SK-N-SH (cell line): ENCODE measurements around the gene ALDOB. TPM values are rescaled to one million over a fixed set of nuclear protein-coding genes. Genes with fewer than 3 reads are reported as not detected.

Source experiments
- CTCF ChIA-PET: fragments of 300-600, 350-600 bp; formaldehyde crosslinking; extraction: SDS; loops from one replicate; lab custom pipeline; 2021; lab: Yijun Ruan, JAX
- POLR2A ChIA-PET: fragments of 350-600 bp; sonication (Branson Sonifier 250); formaldehyde crosslinking; extraction: SDS; loops from one replicate; lab custom pipeline; 2020; ENCODE audit warnings: antibody characterized with exemption, inconsistent platforms; lab: Yijun Ruan, JAX
- DNase-seq: peaks from one replicate; pipeline ENCODE4 v3.0.0; 2012
- H2AFZ ChIP-seq: fragments of 200-600 bp; sonication (generic); 2 replicates; pipeline ENCODE4 v1.8.1; 2016; ENCODE audit warnings: antibody characterized with exemption, mild to moderate bottlenecking, low read depth
- H3F3A ChIP-seq: fragments of 200-600 bp; sonication (generic); replicated peaks from 2 replicates; pipeline ENCODE3; 2016; ENCODE audit warnings: antibody characterized with exemption, mild to moderate bottlenecking; ENCODE audit not compliant: insufficient read depth
- H3K27ac ChIP-seq, 2 experiments: fragments of 200-500 bp in 1 of 2; fragments of 200-600 bp in 1 of 2; sonication (Bioruptor generic) in 1 of 2; sonication (generic), shearing (Covaris generic) in 1 of 2; 2 replicates each; pipeline versions ENCODE4 v1.5.1 to v1.6.1; 2014 to 2016; ENCODE audit warnings: low read depth in 2 of 2, inconsistent platforms in 1 of 2, low read length in 1 of 2, mild to moderate bottlenecking in 1 of 2, mixed read lengths in 1 of 2
- H3K27me3 ChIP-seq: fragments of 200-600 bp; sonication (generic), shearing (Covaris generic); 2 replicates; pipeline ENCODE4 v1.6.1; 2016; ENCODE audit warnings: mixed run types; ENCODE audit not compliant: insufficient read depth
- H3K36me3 ChIP-seq, 2 experiments: fragments of 200-500 bp in 1 of 2; fragments of 200-600 bp in 1 of 2; sonication (Bioruptor generic) in 1 of 2; sonication (generic) in 1 of 2; replicated peaks in 1 of 2; 2 replicates each; pipeline versions ENCODE3 to v1.5.1; 2014 to 2016; ENCODE audit warnings: low read length in 1 of 2, mild to moderate bottlenecking in 1 of 2; ENCODE audit not compliant: insufficient read depth in 2 of 2, control insufficient read depth in 1 of 2
- H3K4me1 ChIP-seq, 2 experiments: fragments of 200-500 bp in 1 of 2; fragments of 200-600 bp in 1 of 2; sonication (Bioruptor generic) in 1 of 2; sonication (generic), shearing (Covaris generic) in 1 of 2; 2 replicates each; pipeline versions ENCODE4 v1.5.1 to v1.6.1; 2014 to 2016; ENCODE audit warnings: low read depth in 1 of 2, low read length in 1 of 2, mixed run types in 1 of 2; ENCODE audit not compliant: insufficient read depth in 2 of 2, control insufficient read depth in 1 of 2
- H3K4me2 ChIP-seq: fragments of 200-600 bp; sonication (generic), shearing (Covaris generic); 2 replicates; pipeline ENCODE4 v1.6.1; 2017; ENCODE audit warnings: mixed run types
- H3K4me3 ChIP-seq, 2 experiments: fragments of 200-500 bp in 1 of 2; fragments of 200-600 bp in 1 of 2; sonication (Bioruptor generic) in 1 of 2; sonication (generic), shearing (Covaris generic) in 1 of 2; 2 replicates each; pipeline versions ENCODE4 v1.5.1 to v1.8.1; 2014 to 2016; ENCODE audit warnings: low read depth in 2 of 2, inconsistent platforms in 1 of 2, low read length in 1 of 2, mild to moderate bottlenecking in 1 of 2, mixed read lengths in 1 of 2, moderate library complexity in 1 of 2
- H3K79me2 ChIP-seq: fragments of 200-600 bp; sonication (generic); 2 replicates; pipeline ENCODE4 v1.8.1; 2017; ENCODE audit warnings: mild to moderate bottlenecking; ENCODE audit not compliant: insufficient read depth
- H3K9ac ChIP-seq: fragments of 200-600 bp; sonication (generic); 2 replicates; pipeline ENCODE4 v1.6.1; 2017; ENCODE audit warnings: mixed run types
- H3K9me2 ChIP-seq: fragments of 200-600 bp; sonication (generic); 2 replicates; pipeline ENCODE4 v1.6.1; 2017; ENCODE audit warnings: mixed run types
- H3K9me3 ChIP-seq: fragments of 200-600 bp; sonication (generic); 2 replicates; pipeline ENCODE4 v1.6.1; 2017; ENCODE audit warnings: mixed run types, mild to moderate bottlenecking, moderate library complexity
- H4K20me1 ChIP-seq: fragments of 200-600 bp; sonication (generic); 2 replicates; pipeline ENCODE4 v1.6.1; 2017; ENCODE audit warnings: mild to moderate bottlenecking, mixed run types; ENCODE audit not compliant: insufficient read depth
- CTCF ChIP-seq: fragments of 200-600 bp; sonication (generic); IDR thresholded peaks from 2 replicates; pipeline ENCODE4 v1.6.1; 2017; ENCODE audit warnings: antibody characterized with exemption, mild to moderate bottlenecking, moderate library complexity
- FOSL2 ChIP-seq: IDR thresholded peaks from 2 replicates; pipeline ENCODE4 v1.4.0; 2012; ENCODE audit warnings: low read depth, mild to moderate bottlenecking, moderate library complexity, borderline replicate concordance
- POLR2AphosphoS5 ChIP-seq: IDR thresholded peaks from 2 replicates; pipeline ENCODE4 v1.6.1; 2012; ENCODE audit warnings: low read depth, low read length
- RCOR1 ChIP-seq: fragments of 150-350 bp; IDR thresholded peaks from 2 replicates; pipeline ENCODE4 v1.6.1; 2017; ENCODE audit warnings: antibody characterized with exemption, low read length
- RFX5 ChIP-seq: IDR thresholded peaks from 2 replicates; pipeline ENCODE4 v1.6.1; 2012; ENCODE audit warnings: mild to moderate bottlenecking, improper control_type of control experiment, low read length
- SMC3 ChIP-seq: IDR thresholded peaks from 2 replicates; pipeline ENCODE4 v1.6.1; 2012; ENCODE audit warnings: low read depth, low read length, improper control_type of control experiment
- USF2 ChIP-seq: fragments of 150-350 bp; IDR thresholded peaks from 2 replicates; pipeline ENCODE4 v1.6.1; 2017; ENCODE audit warnings: antibody characterized with exemption, low read length, low read depth, borderline replicate concordance
- WGBS: methylation state at CpG from one replicate; pipeline ENCODE4 v1.1.6; 2017; ENCODE audit warnings: low lambda C conversion rate; 5-methylcytosine and 5-hydroxymethylcytosine counted together
- polyA plus RNA-seq, 3 experiments: library from polyadenylated mRNA; depleted of rRNA; stranded (reverse); fragments of >200 nt; gene quantifications; 2 replicates each; pipeline ENCODE4 v1.2.3, GENCODE V29; 2012

The ALDOB gene
- polyA plus RNA-seq, 1 of the 3 experiments (the other 2 are of a cell fraction), result not detected

- peaks cover 0 to 3% of the 10 kb centered on the region in 2 experiments; a peak in 2 of 4 replicates for H3K4me1 ChIP-seq
- H2AFZ ChIP-seq, result no peak overlapping the region
- no peak overlapping the region for H3K4me2 ChIP-seq
- ChIA-PET CTCF (interaction anchor here (1.2 to 6.9 kb wide), 4 partner anchors 15 to 65 kb away, joined by 3 to 44 read pairs (median 29); a partner anchor contains a TSS), POLR2A (no interaction called here)
- peaks cover 6% of the 10 kb centered on the region for H3F3A ChIP-seq
- H3K9me2 ChIP-seq, result no peaks in the 10 kb centered on the region
- no peak for DNase-seq
- H3K4me3 ChIP-seq, result no peak overlapping the region
- no peaks in the 10 kb centered on the region for H3K27me3 ChIP-seq
- H3K27ac ChIP-seq, result no peak overlapping the region
- H3K9ac ChIP-seq, result no peak overlapping the region
- no peaks in the 10 kb centered on the region for H3K9me3 ChIP-seq
- TF ChIP-seq SMC3, result peak; percentile 15; the same call in 1 of the 2 replicates
- no peak for TF ChIP-seq USF2
- peak; percentile 43 for TF ChIP-seq CTCF
- no peaks in the 10 kb centered on the region for H3K79me2 ChIP-seq
- no peaks in the 10 kb centered on the region for H4K20me1 ChIP-seq
- no peaks in the 10 kb centered on the region for H3K36me3 ChIP-seq
- WGBS, result 79% methylated on average over 6 of the region's 6 CpGs
Observed at GRCh38 chr9:101465326-101465915, 29.8 kb upstream of the ALDOB start.

- DNase-seq, result no peak
- Histone ChIP-seq H3K79me2 (no peaks in the 10 kb centered on the region), H3K9ac (no peak overlapping the region), H3K36me3 (no peaks in the 10 kb centered on the region), H3K9me3 (no peaks in the 10 kb centered on the region), H2AFZ (no peak overlapping the region), H3K27ac (peak overlapping the region in 1 of 2 experiments; percentile 9; a peak in 1 of 4 replicates), H4K20me1 (no peaks in the 10 kb centered on the region), H3F3A (peaks cover 6% of the 10 kb centered on the region), H3K4me3 (no peak overlapping the region), H3K27me3 (no peaks in the 10 kb centered on the region), H3K4me1 (peaks cover 0 to 3% of the 10 kb centered on the region in 2 experiments; a peak in 2 of 4 replicates), H3K9me2 (no peaks in the 10 kb centered on the region), H3K4me2 (no peak overlapping the region)
- ChIA-PET POLR2A (no interaction called here), CTCF (interaction anchor here (8.1 to 10.6 kb wide), 2 partner anchors 21 to 65 kb away, joined by 135 to 363 read pairs; partner anchors contain the start of gene RNF20)
- TF ChIP-seq POLR2AphosphoS5 (no peak), RCOR1 (no peak), FOSL2 (0 out of 2 replicates have a peak, but pooled peaks have one; percentile 4), RFX5 (no peak)
- whole genome bisulfite sequencing, result 71% methylated on average over 2 of the region's 2 CpGs
Observed at GRCh38 chr9:101463397-101463796, 27.8 kb upstream of the ALDOB start.
